GM18517 (cell line): Measurements from ENCODE around the gene RAB5B.
"Not testable (repeated sequence)": the region's sequence is repeated elsewhere in the genome, so short reads cannot be mapped to it uniquely, and the experiment has no call there.

Experiments used
- ATAC-seq: cut with Tn5 transposase; IDR thresholded peaks from one replicate; pipeline ENCODE4 v1.9.1; 2021; ENCODE audit warnings: mild to moderate bottlenecking, moderate library complexity; ENCODE audit not compliant: unreplicated experiment

Gene RAB5B

GRCh38 chr12:56013482-56013881 lies 39.6 kb downstream of the RAB5B start:
- ATAC-seq: no peak

DNA sequence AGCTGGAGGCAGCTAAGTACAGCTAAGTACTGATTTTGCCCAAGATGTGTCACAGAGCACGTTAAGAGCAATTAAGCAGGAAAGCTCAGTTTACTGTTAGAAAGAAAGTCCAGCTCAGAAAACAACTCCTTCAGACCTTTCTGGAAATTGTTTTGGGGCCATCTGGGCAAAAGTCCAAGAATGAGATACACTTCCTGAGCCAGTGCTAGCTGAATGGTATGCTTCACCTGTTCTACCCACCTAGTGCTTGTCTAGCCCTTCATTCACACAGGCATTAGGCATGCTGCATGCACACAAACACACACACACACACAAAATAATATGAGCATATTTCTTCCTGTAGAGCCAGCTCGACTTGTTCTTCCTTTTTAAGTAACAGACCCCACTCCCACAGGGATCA lies 40.3 kb downstream of the RAB5B start:
- ATAC-seq: no peak

DNA sequence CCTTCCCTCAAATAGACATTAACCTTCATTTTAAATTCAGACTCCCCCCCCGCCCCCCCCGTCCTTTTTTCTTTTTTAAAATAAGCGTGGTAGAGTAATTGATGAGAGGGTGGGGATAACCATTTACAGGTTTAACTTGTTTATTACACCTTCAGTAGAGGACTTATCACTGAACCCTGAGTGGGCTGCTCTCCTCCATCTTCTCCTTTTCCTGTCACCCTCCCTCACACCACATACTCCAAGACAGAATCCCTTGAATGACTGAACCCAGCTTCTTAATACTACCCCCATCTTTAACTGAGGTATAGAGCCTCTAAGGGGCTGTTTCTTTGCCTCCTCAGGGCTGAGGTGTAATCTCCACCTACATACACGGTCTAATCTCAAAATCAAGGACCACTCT lies 43.3 kb downstream of the RAB5B start:
- no peak for ATAC-seq

GRCh38 chr12:56018356-56018755 lies 44.5 kb downstream of the RAB5B start:
- ATAC-seq: no peak

DNA sequence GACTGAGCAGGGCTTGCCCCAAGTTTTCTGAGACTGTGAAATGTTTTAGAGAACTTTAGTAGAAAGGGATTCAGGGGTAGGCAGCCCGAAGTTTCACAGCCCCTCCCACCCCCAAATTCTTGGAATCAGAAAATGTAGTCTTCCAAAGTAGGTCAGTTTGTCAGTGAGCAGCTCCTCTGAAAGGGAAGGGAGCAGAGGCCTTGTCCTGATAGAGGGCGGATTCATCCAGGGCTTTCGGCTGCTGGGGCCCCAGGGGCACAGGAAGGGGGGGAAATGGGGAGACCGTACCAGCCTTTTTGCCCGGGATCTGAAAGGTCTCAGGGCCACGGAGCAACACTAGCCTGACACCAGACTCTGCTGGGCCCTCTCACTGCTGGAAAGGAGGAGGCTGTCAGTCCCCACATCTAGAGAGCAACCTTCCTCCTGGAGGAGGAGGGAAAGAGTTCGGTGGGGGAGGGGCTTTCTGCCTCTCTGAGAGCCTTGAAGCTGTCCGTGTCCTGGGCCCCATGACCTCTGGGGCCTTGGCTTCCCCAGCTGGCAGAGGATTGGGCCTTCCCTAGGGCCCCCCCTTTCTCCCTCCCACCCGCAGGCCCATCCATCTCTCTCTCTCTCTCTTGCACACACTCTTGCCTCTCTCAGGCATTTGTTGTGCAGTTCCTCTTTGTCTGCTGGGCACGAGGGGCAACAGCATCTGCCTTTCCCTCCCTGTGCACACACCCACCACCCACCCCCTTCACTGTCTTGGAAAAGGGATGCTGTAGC lies 46.7 kb downstream of the RAB5B start, which contains the start of gene IKZF4:
Gene IKZF4, plus strand, starts transcription at position 621 of the 762 bp plus-strand sequence. CDS start 451 bp downstream, outside the sequence.
- no peak for ATAC-seq

- no peak for ATAC-seq
These were observed 48.1 kb downstream of the RAB5B start for GRCh38 chr12:56021889-56022497.

- no peak for ATAC-seq
These were observed 54.8 kb downstream of the RAB5B start for GRCh38 chr12:56028511-56029165.

DNA sequence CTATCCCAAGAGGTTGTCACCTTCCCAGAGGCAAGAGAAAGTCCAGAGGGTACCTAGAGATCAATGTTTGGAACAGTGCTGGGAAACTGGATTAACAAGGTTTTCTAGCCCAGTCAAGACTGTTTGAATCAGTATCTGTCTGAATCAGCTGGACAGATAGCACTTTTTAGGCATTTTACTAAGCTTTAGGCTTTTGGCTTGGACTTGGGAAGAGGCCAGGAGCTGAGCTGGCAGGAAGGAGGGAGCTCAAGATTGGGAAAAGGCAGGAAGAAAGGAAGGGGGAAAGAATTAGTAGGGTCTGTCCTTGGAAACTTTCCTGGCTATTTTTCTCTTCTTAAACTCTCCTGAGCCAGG lies 55.3 kb downstream of the RAB5B start:
- no peak for ATAC-seq

- ATAC-seq: no peak
These were observed 55.9 kb downstream of the RAB5B start for GRCh38 chr12:56029666-56030293.

DNA sequence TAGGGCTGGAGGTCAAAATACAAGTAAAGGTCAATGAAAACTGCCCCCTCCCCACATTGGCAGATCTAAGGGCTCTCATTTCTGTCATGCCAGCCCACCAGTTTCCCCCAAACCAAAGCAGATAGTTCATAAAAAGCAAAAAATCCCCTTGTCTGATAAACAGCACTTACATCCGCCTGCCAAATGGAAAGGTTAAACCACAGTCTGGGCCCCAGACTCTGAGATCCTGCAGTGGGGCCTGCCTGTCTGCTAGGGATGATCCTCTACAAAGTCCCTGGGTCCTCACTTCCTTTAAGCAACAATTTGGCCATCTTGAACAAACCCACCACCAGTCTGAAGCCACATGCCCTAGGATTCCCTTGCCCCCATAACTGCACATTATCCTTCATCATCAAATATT lies 58.1 kb downstream of the RAB5B start:
- no peak for ATAC-seq

GRCh38 chr12:56034586-56035332 lies 60.9 kb downstream of the RAB5B start:
- ATAC-seq: no peak

- no peak for ATAC-seq
These were observed 63.3 kb downstream of the RAB5B start for GRCh38 chr12:56037161-56037560.

DNA sequence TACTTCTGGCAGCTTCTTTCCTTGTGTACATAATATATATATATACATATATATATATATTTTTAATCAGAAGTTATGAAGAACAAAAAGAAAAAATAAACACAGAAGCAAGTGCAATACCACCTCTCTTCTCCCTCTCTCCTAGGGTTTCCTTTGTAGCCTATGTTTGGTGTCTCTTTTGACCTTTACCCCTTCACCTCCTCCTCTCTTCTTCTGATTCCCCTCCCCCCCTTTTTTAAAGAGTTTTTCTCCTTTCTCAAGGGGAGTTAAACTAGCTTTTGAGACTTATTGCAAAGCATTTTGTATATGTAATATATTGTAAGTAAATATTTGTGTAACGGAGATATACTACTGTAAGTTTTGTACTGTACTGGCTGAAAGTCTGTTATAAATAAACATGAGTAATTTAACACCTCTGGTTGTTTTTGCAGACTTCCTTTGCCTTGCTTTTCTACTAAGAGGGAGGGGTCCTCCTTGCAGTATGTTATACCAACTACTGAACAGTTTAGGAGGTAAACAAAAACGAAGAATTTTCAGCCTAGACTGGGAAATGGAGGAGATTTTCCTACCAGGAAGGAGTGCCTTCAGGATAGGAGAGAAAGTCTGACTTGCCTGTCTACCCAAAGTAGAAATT lies 64.3 kb downstream of the RAB5B start:
- ATAC-seq: no peak

DNA sequence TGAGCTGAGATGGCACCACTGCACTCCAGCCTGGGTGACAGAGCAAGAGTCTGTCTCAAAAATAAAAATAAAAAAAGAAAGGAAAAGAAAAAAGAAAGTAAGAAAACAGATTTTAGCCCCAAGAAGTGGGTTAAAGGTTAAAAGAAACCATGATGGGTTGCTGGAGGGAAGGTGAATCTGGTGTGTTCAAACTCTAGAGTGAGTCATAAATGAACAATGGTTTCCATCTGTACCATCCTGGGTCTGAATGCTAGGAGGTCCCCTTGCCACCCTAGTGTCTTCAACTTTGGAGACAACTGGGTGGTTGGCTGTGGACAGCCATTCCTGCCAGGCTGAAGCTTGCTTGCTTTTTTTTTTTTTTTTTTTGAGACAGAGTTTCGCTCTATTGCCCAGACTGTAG lies 66.3 kb downstream of the RAB5B start:
- no peak for ATAC-seq

DNA sequence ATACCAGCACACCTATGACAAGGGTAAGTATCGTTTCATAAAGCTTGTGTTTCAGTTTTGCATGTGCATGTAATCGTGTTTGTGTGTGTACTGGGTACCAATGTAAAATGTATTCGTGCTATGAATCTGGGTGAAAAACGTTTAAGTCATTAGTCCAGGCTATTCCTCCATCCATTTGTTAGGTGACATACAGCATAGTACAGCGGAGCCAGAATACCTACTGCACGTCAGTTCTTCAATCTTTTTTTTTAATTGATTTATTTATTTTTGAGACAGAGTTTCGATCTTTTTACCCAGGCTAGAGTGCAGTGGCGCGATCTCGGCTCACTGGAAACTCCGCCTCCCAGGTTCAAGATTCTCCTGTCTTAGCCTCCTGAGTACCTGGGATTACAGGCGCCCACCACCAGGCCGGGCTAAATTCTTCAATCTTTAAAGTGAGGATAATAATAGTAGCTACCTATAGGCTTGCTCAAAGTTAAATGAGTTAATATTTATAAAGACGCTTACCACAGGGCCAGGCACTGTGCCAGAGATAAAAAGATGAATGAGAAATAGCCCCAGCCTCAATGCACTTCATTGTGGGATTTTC lies 67.2 kb downstream of the RAB5B start:
- ATAC-seq: peak; percentile 2

- ATAC-seq: peak; percentile 91
These were observed 67.9 kb downstream of the RAB5B start, which contains the start of gene RPS26 for GRCh38 chr12:56041552-56042429. RPS26 (plus strand) TSS chr12:56041918; CDS start chr12:56042167, 249 bp downstream.

DNA sequence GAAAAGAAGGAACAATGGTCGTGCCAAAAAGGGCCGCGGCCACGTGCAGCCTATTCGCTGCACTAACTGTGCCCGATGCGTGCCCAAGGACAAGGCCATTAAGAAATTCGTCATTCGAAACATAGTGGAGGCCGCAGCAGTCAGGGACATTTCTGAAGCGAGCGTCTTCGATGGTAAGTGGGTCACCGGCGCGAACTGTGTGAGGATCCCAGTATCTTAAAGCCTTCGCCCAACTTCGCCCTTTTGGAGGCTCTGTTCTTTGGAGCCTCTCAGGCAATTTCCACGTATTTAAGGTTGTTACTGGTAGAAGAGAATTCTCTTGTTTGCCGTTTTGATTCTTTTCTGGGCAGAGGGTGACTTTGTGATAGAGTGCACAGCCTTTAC lies 68.5 kb downstream of the RAB5B start:
- not testable (repeated sequence) for ATAC-seq

GRCh38 chr12:56042843-56043242 lies 69.0 kb downstream of the RAB5B start:
- no peak for ATAC-seq
